K562 (cell line): ENCODE results near the gene CCDC171. TPM values are rescaled to one million over a fixed set of nuclear protein-coding genes. Genes with fewer than 3 reads are reported as not detected.
A peak's percentile ranks its signal among the peaks of the same experiment; 100 is the strongest.

Experiments
- ELF2 ChIP-seq: fragments of 250-450 bp; sonication (Bioruptor Pico); IDR thresholded peaks from 2 replicates; pipeline ENCODE4 v1.5.0; 2021; ENCODE audit warnings: mild to moderate bottlenecking
- FOXM1 ChIP-seq, 2 experiments: fragments of 450-650 bp in 1 of 2; sonication (generic) in 1 of 2; formaldehyde crosslinking in 1 of 2; IDR thresholded peaks; 2 replicates each; pipeline versions ENCODE4 v1.6.1 to v1.9.0; 2017 to 2022; ENCODE audit warnings: low read depth in 2 of 2, mild to moderate bottlenecking in 2 of 2, missing genetic modification reagents in 1 of 2, moderate library complexity in 1 of 2
- MEF2D ChIP-seq: conservative IDR thresholded peaks from 2 replicates; pipeline ENCODE4 v1.6.1; 2016; ENCODE audit warnings: low read depth, missing genetic modification characterization, missing compliant biosample characterization
- MTA1 ChIP-seq: fragments of 450-650 bp; IDR thresholded peaks from 2 replicates; pipeline ENCODE4 v1.6.1; 2017; ENCODE audit warnings: borderline replicate concordance
- PHF8 ChIP-seq: fragments of 200-600 bp; sonication (generic); IDR thresholded peaks from 2 replicates; pipeline ENCODE4 v1.6.1; 2012; ENCODE audit warnings: mixed run types, mild to moderate bottlenecking, inconsistent platforms, low read length, moderate library complexity, borderline replicate concordance
- PTTG1 ChIP-seq: fragments of 450-650 bp; IDR thresholded peaks from 2 replicates; pipeline ENCODE4 v1.6.1; 2016; ENCODE audit warnings: low read depth, mild to moderate bottlenecking, missing genetic modification characterization, missing compliant biosample characterization
- ZNF253 ChIP-seq: fragments of 250-450 bp; sonication (Bioruptor Pico); conservative IDR thresholded peaks from 2 replicates; pipeline ENCODE4 v1.6.1; 2021; ENCODE audit warnings: mild to moderate bottlenecking
- ZNF644 ChIP-seq: fragments of 200-800 bp; sonication (Bioruptor generic); IDR thresholded peaks from 2 replicates; pipeline ENCODE4 v1.6.1; 2016; ENCODE audit warnings: low read depth, missing genetic modification characterization, missing compliant biosample characterization
- polyA plus RNA-seq, 8 experiments: library from polyadenylated mRNA; depleted of rRNA in 4 of 8; stranded (reverse) in 5 of 8; unstranded in 3 of 8; fragments of >200 nt; fragmentation: Nextera tagmentation in 2 of 8; fragmentation: Illumina TruSeq in 1 of 8; extraction: Ambion mirVana in 2 of 8; extraction: Trizol in 1 of 8; gene quantifications; 2 replicates each; pipeline versions ENCODE4 v1.2.1 to v1.2.3, GENCODE V29; 2011 to 2014; ENCODE audit warnings: inconsistent platforms in 1 of 8, missing spikeins in 1 of 8
- total RNA-seq, 7 experiments: library from RNA; depleted of rRNA in 6 of 7; stranded (reverse); fragments of >200 nt in 6 of 7; fragmentation: Illumina TruSeq in 2 of 7; extraction: Trizol in 2 of 7; gene quantifications; 2 replicates each; pipeline versions ENCODE4 v1.2.1 to v1.2.3, GENCODE V29; 2011 to 2021; ENCODE audit warnings: low replicate concordance in 1 of 7
- TF ChIP-seq, protein P1 (sequence below): fragments of 250-450 bp; sonication (Bioruptor Pico); IDR thresholded peaks from 2 replicates; pipeline ENCODE4 v1.5.0; 2020; ENCODE audit warnings: mild to moderate bottlenecking
- TF ChIP-seq, protein P2 (sequence below): conservative IDR thresholded peaks from 2 replicates; pipeline ENCODE4 v1.6.1; 2011; ENCODE audit warnings: low read depth, mild to moderate bottlenecking, low read length; ENCODE audit not compliant: control insufficient read depth
- TF ChIP-seq, protein P3 (sequence below): sonication (generic); formaldehyde crosslinking; IDR thresholded peaks from 2 replicates; pipeline ENCODE4 v1.8.0; 2022; ENCODE audit warnings: mild to moderate bottlenecking, missing genetic modification reagents
- TF ChIP-seq, protein P4 (sequence below): fragments of 250-450 bp; sonication (Bioruptor Pico); IDR thresholded peaks from 2 replicates; pipeline ENCODE4 v1.5.0; 2022; ENCODE audit warnings: mild to moderate bottlenecking

Gene CCDC171
- total and polyA plus RNA-seq, 9 of the 15 experiments (the other 6 are each of a cell fraction or from before 2014, with no cell fraction given): 0.08 to 3.8 (median 0.27) TPM

DNA sequence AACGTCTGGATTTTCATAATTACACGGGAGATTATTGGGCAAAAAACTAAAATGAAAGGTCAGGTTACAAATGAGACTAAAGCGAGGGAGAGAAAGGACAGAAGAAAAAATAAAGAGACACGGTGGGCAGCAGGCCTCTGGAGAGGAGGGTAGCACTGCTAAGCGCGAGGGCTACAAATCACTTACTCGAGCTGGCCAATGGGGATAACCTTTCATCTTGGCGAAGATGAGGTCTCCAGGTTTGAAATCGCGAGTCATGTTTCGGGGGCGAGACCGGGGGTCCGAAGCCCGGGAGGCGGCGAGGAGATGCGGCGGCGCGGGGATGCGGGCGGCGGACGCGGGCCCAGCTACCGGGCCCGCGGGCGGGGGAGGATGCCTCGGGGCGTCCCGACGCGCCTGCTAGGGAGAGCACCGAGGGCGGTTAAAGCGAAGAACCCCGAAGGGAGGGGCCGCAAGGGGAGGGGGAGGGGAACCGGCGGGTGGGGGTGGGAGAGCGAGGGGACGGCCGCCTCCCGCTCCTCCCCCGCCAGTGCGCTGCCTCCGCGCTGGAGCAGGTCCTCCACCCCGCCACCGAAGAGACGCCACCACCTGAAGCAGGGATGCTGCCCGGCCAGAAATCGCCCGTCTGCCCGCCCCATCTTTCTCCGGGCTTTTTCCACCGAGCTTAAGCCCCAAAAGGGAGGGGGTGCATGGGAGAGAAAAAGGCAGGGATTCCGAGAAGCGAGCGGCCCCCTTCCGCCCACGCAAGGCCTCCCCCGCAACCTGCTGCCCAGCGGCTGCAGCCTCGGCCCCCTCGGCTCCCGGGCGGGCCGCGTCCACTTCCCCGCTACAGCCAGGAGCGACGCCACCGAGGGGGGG is 42.7 kb upstream of the CCDC171 start (continued):
- TF ChIP-seq, protein P1, sequence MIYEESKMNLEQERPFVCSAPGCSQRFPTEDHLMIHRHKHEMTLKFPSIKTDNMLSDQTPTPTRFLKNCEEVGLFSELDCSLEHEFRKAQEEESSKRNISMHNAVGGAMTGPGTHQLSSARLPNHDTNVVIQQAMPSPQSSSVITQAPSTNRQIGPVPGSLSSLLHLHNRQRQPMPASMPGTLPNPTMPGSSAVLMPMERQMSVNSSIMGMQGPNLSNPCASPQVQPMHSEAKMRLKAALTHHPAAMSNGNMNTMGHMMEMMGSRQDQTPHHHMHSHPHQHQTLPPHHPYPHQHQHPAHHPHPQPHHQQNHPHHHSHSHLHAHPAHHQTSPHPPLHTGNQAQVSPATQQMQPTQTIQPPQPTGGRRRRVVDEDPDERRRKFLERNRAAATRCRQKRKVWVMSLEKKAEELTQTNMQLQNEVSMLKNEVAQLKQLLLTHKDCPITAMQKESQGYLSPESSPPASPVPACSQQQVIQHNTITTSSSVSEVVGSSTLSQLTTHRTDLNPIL (CRISPR knock-in tag): no peak
- TF ChIP-seq, protein P2, sequence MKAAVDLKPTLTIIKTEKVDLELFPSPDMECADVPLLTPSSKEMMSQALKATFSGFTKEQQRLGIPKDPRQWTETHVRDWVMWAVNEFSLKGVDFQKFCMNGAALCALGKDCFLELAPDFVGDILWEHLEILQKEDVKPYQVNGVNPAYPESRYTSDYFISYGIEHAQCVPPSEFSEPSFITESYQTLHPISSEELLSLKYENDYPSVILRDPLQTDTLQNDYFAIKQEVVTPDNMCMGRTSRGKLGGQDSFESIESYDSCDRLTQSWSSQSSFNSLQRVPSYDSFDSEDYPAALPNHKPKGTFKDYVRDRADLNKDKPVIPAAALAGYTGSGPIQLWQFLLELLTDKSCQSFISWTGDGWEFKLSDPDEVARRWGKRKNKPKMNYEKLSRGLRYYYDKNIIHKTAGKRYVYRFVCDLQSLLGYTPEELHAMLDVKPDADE: no peak
- TF ChIP-seq PTTG1: no peak
- TF ChIP-seq, protein P3, sequence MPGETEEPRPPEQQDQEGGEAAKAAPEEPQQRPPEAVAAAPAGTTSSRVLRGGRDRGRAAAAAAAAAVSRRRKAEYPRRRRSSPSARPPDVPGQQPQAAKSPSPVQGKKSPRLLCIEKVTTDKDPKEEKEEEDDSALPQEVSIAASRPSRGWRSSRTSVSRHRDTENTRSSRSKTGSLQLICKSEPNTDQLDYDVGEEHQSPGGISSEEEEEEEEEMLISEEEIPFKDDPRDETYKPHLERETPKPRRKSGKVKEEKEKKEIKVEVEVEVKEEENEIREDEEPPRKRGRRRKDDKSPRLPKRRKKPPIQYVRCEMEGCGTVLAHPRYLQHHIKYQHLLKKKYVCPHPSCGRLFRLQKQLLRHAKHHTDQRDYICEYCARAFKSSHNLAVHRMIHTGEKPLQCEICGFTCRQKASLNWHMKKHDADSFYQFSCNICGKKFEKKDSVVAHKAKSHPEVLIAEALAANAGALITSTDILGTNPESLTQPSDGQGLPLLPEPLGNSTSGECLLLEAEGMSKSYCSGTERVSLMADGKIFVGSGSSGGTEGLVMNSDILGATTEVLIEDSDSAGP (CRISPR knock-in tag): no peak
- no peak for TF ChIP-seq ELF2 (CRISPR knock-in tag)
- no peak for TF ChIP-seq PHF8
- no peak for TF ChIP-seq MEF2D
- no peak for TF ChIP-seq ZNF644 (tag)
- TF ChIP-seq FOXM1 (IDR thresholded peaks at IDR 0.05; ENCODE audit: low read depth): no peak
- TF ChIP-seq FOXM1 (CRISPR knock-in tag; IDR thresholded peaks at IDR 0.05; ENCODE audit: low read depth): 0 out of 2 replicates have a peak, but pooled peaks have one; percentile 38
- TF ChIP-seq ZNF253 (CRISPR knock-in tag): no peak
- TF ChIP-seq MTA1: no peak
- TF ChIP-seq, protein P4, sequence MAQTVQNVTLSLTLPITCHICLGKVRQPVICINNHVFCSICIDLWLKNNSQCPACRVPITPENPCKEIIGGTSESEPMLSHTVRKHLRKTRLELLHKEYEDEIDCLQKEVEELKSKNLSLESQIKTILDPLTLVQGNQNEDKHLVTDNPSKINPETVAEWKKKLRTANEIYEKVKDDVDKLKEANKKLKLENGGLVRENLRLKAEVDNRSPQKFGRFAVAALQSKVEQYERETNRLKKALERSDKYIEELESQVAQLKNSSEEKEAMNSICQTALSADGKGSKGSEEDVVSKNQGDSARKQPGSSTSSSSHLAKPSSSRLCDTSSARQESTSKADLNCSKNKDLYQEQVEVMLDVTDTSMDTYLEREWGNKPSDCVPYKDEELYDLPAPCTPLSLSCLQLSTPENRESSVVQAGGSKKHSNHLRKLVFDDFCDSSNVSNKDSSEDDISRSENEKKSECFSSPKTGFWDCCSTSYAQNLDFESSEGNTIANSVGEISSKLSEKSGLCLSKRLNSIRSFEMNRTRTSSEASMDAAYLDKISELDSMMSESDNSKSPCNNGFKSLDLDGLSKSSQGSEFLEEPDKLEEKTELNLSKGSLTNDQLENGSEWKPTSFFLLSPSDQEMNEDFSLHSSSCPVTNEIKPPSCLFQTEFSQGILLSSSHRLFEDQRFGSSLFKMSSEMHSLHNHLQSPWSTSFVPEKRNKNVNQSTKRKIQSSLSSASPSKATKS: no peak
